HEK293 (cell line): ENCODE results near the gene QPCT.

Experiments used
- EGR2 ChIP-seq: fragments of 450-650 bp; formaldehyde crosslinking; IDR thresholded peaks from 2 replicates; pipeline ENCODE4 v1.5.1; 2016; ENCODE audit warnings: low read depth, missing biosample characterization, missing genetic modification characterization
- GLIS1 ChIP-seq: fragments of 450-650 bp; formaldehyde crosslinking; IDR thresholded peaks from 2 replicates; pipeline ENCODE4 v1.5.1; 2016; ENCODE audit warnings: missing biosample characterization, missing genetic modification characterization
- KLF16 ChIP-seq: fragments of 450-650 bp; formaldehyde crosslinking; IDR thresholded peaks from 2 replicates; pipeline ENCODE4 v1.5.1; 2017; ENCODE audit warnings: missing biosample characterization, missing genetic modification characterization
- KLF8 ChIP-seq: fragments of 450-650 bp; formaldehyde crosslinking; IDR thresholded peaks from 2 replicates; pipeline ENCODE4 v1.5.1; 2016; ENCODE audit warnings: missing biosample characterization, missing genetic modification characterization
- OVOL3 ChIP-seq: fragments of 450-650 bp; formaldehyde crosslinking; IDR thresholded peaks from 2 replicates; pipeline ENCODE4 v1.5.1; 2016; ENCODE audit warnings: missing biosample characterization, missing genetic modification characterization
- RBAK ChIP-seq: fragments of 450-650 bp; formaldehyde crosslinking; IDR thresholded peaks from 2 replicates; pipeline ENCODE4 v1.5.1; 2016; ENCODE audit warnings: missing biosample characterization, missing genetic modification characterization
- SCRT1 ChIP-seq: fragments of 450-650 bp; formaldehyde crosslinking; IDR thresholded peaks from 2 replicates; pipeline ENCODE4 v1.5.1; 2016; ENCODE audit warnings: missing biosample characterization, missing genetic modification characterization, borderline replicate concordance
- SETDB1 ChIP-seq: IDR thresholded peaks from one replicate; pipeline ENCODE4 v1.6.1; 2017; ENCODE audit warnings: mild to moderate bottlenecking, low read length, moderate library complexity, mixed read lengths; ENCODE audit not compliant: insufficient read length
- SP2 ChIP-seq: fragments of 450-650 bp; formaldehyde crosslinking; IDR thresholded peaks from 2 replicates; pipeline ENCODE4 v1.5.1; 2016; ENCODE audit warnings: missing biosample characterization, missing genetic modification characterization
- ZBTB48 ChIP-seq: fragments of 450-650 bp; formaldehyde crosslinking; IDR thresholded peaks from 2 replicates; pipeline ENCODE4 v1.5.1; 2016; ENCODE audit warnings: missing biosample characterization, missing genetic modification characterization
- ZFP37 ChIP-seq: fragments of 450-650 bp; formaldehyde crosslinking; IDR thresholded peaks from 2 replicates; pipeline ENCODE4 v1.5.1; 2016; ENCODE audit warnings: missing biosample characterization, missing genetic modification characterization
- ZNF114 ChIP-seq: fragments of 450-650 bp; formaldehyde crosslinking; IDR thresholded peaks from 2 replicates; pipeline ENCODE4 v1.5.0; 2017; ENCODE audit warnings: missing biosample characterization, missing genetic modification characterization
- ZNF16 ChIP-seq: fragments of 450-650 bp; formaldehyde crosslinking; IDR thresholded peaks from 2 replicates; pipeline ENCODE4 v1.5.1; 2016; ENCODE audit warnings: low read depth, missing biosample characterization, missing genetic modification characterization
- ZNF19 ChIP-seq: fragments of 450-650 bp; formaldehyde crosslinking; IDR thresholded peaks from 2 replicates; pipeline ENCODE4; 2016; ENCODE audit warnings: missing biosample characterization, missing genetic modification characterization, low read depth
- ZNF24 ChIP-seq: fragments of 450-650 bp; formaldehyde crosslinking; IDR thresholded peaks from 2 replicates; pipeline ENCODE4 v1.5.1; 2016; ENCODE audit warnings: missing biosample characterization, missing genetic modification characterization
- ZNF274 ChIP-seq, 2 experiments: fragments of 200-500 bp in 1 of 2; fragments of 450-650 bp in 1 of 2; sonication (Bioruptor generic) in 1 of 2; formaldehyde crosslinking in 1 of 2; IDR thresholded peaks; 2 replicates each; pipeline versions ENCODE4 v1.5.1 to v1.6.1; 2014 to 2016; ENCODE audit warnings: borderline replicate concordance in 1 of 2, inconsistent platforms in 1 of 2, low read length in 1 of 2, missing biosample characterization in 1 of 2, missing genetic modification characterization in 1 of 2
- ZNF335 ChIP-seq: fragments of 450-650 bp; formaldehyde crosslinking; conservative IDR thresholded peaks from 2 replicates; pipeline ENCODE4 v1.5.1; 2016; ENCODE audit warnings: missing biosample characterization, missing genetic modification characterization
- ZNF341 ChIP-seq: fragments of 450-650 bp; formaldehyde crosslinking; IDR thresholded peaks from 2 replicates; pipeline ENCODE4; 2016; ENCODE audit warnings: low read depth, missing biosample characterization, missing genetic modification characterization
- ZNF350 ChIP-seq: fragments of 450-650 bp; formaldehyde crosslinking; IDR thresholded peaks from 2 replicates; pipeline ENCODE4 v1.5.0; 2017; ENCODE audit warnings: missing biosample characterization, mild to moderate bottlenecking, missing genetic modification characterization
- ZNF366 ChIP-seq: fragments of 450-650 bp; formaldehyde crosslinking; conservative IDR thresholded peaks from 2 replicates; pipeline ENCODE4 v1.5.1; 2016; ENCODE audit warnings: missing biosample characterization, missing genetic modification characterization
- ZNF423 ChIP-seq: fragments of 450-650 bp; formaldehyde crosslinking; IDR thresholded peaks from 2 replicates; pipeline ENCODE4 v1.5.1; 2016; ENCODE audit warnings: missing biosample characterization, missing genetic modification characterization
- ZNF501 ChIP-seq: fragments of 450-650 bp; formaldehyde crosslinking; IDR thresholded peaks from 2 replicates; pipeline ENCODE4 v1.5.1; 2016; ENCODE audit warnings: missing biosample characterization, missing genetic modification characterization
- ZNF514 ChIP-seq: fragments of 450-650 bp; formaldehyde crosslinking; IDR thresholded peaks from 2 replicates; pipeline ENCODE4 v1.5.1; 2016; ENCODE audit warnings: missing biosample characterization, missing genetic modification characterization
- ZNF544 ChIP-seq: fragments of 450-650 bp; formaldehyde crosslinking; IDR thresholded peaks from 2 replicates; pipeline ENCODE4 v1.5.0; 2017; ENCODE audit warnings: missing biosample characterization, missing genetic modification characterization
- ZNF624 ChIP-seq: fragments of 450-650 bp; formaldehyde crosslinking; IDR thresholded peaks from 2 replicates; pipeline ENCODE4 v1.5.1; 2017; ENCODE audit warnings: missing biosample characterization, missing genetic modification characterization
- ZNF629 ChIP-seq: fragments of 450-650 bp; formaldehyde crosslinking; IDR thresholded peaks from 2 replicates; pipeline ENCODE4 v1.5.1; 2017; ENCODE audit warnings: missing biosample characterization, missing genetic modification characterization
- ZNF658 ChIP-seq: fragments of 450-650 bp; formaldehyde crosslinking; IDR thresholded peaks from 2 replicates; pipeline ENCODE4; 2016; ENCODE audit warnings: missing biosample characterization, missing genetic modification characterization
- ZSCAN30 ChIP-seq: fragments of 450-650 bp; IDR thresholded peaks from 2 replicates; pipeline ENCODE4 v1.5.1; 2018; ENCODE audit warnings: missing biosample characterization, mild to moderate bottlenecking, missing genetic modification characterization, moderate library complexity
- ZXDB ChIP-seq: fragments of 450-650 bp; formaldehyde crosslinking; IDR thresholded peaks from 2 replicates; pipeline ENCODE4 v1.5.1; 2016; ENCODE audit warnings: missing biosample characterization, missing genetic modification characterization
- TF ChIP-seq, protein P1 (sequence below): fragments of 450-650 bp; formaldehyde crosslinking; IDR thresholded peaks from 2 replicates; pipeline ENCODE4 v1.5.1; 2016; ENCODE audit warnings: missing biosample characterization, missing genetic modification characterization
- TF ChIP-seq, protein P2 (sequence below): fragments of 450-650 bp; formaldehyde crosslinking; IDR thresholded peaks from 2 replicates; pipeline ENCODE4 v1.5.1; 2016; ENCODE audit warnings: missing biosample characterization, missing genetic modification characterization
- TF ChIP-seq, protein P3 (sequence below): fragments of 450-650 bp; formaldehyde crosslinking; IDR thresholded peaks from 2 replicates; pipeline ENCODE4 v1.5.1; 2016; ENCODE audit warnings: missing biosample characterization, missing genetic modification characterization
- TF ChIP-seq, protein P4 (sequence below): fragments of 450-650 bp; formaldehyde crosslinking; IDR thresholded peaks from 2 replicates; pipeline ENCODE4 v1.5.1; 2016; ENCODE audit warnings: missing biosample characterization, missing genetic modification characterization

Gene QPCT

DNA sequence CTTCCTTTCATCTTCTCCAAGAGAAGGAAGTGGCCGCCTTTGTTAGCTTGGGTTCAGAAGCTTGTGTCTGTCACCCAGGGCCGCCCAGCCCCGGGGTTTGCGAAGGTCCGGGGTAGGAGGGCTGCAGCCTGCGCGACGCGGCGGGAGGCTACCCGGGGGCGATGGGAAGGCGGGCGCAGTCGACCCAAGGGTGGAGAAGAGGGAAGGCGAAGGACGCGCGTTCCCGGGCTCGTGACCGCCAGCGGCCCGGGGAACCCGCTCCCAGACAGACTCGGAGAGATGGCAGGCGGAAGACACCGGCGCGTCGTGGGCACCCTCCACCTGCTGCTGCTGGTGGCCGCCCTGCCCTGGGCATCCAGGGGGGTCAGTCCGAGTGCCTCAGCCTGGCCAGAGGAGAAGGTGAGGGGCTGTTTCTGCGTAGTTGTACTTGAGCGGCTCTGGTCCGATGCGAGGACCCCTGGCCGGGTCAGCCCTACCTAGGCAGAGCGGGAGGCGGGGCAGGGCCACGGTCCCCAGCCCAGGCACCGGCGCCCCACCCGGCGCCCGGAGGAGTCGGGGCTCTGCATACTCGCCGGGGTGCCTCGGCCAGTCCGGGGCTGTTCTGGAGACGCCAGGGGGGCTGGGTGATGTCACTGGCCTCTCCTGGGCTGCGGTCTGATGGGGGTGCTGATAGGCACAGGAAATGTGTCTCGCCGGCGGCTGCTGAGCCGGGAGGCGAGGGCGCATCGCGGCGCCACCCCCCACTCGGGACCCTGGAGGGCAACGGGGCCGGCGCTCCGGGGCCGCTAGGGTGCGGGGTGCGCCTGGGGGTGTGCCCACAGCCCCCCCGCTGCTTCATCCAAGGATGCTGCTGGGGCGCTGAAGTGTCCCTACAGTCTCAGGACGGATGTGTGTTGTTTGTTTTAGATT is at the start of gene QPCT (continued):
- TF ChIP-seq, protein P1, sequence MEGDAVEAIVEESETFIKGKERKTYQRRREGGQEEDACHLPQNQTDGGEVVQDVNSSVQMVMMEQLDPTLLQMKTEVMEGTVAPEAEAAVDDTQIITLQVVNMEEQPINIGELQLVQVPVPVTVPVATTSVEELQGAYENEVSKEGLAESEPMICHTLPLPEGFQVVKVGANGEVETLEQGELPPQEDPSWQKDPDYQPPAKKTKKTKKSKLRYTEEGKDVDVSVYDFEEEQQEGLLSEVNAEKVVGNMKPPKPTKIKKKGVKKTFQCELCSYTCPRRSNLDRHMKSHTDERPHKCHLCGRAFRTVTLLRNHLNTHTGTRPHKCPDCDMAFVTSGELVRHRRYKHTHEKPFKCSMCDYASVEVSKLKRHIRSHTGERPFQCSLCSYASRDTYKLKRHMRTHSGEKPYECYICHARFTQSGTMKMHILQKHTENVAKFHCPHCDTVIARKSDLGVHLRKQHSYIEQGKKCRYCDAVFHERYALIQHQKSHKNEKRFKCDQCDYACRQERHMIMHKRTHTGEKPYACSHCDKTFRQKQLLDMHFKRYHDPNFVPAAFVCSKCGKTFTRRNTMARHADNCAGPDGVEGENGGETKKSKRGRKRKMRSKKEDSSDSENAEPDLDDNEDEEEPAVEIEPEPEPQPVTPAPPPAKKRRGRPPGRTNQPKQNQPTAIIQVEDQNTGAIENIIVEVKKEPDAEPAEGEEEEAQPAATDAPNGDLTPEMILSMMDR (tag by site-specific recombination), result peak; percentile 58; the same call in 1 of the 2 replicates
- TF ChIP-seq ZNF335 (tag by site-specific recombination) (peak; percentile 97), ZNF658 (no peak), RBAK (tag by site-specific recombination) (no peak), KLF16 (tag by site-specific recombination) (peak; percentile 11; the same call in 1 of the 2 replicates), SETDB1 (no peak), GLIS1 (tag by site-specific recombination) (peak; percentile 98), ZFP37 (tag by site-specific recombination) (peak; percentile 86), ZNF114 (tag by site-specific recombination) (no peak), ZBTB48 (tag by site-specific recombination) (peak; percentile 91), EGR2 (tag by site-specific recombination) (0 out of 2 replicates have a peak, but pooled peaks have one; percentile 9), ZSCAN30 (tag by site-specific recombination) (0 out of 2 replicates have a peak, but pooled peaks have one; percentile 10), ZNF624 (tag by site-specific recombination) (no peak), ZNF350 (tag by site-specific recombination) (no peak), ZNF19 (tag by site-specific recombination) (no peak), ZNF24 (tag by site-specific recombination) (no peak), ZNF16 (tag by site-specific recombination) (no peak), OVOL3 (no peak), KLF8 (tag by site-specific recombination) (peak; percentile 52; the same call in 1 of the 2 replicates), SP2 (tag by site-specific recombination) (peak; percentile 73), ZNF341 (tag by site-specific recombination) (peak; percentile 79), ZNF544 (tag by site-specific recombination) (no peak), ZNF423 (peak; percentile 91), ZNF514 (no peak), ZXDB (tag by site-specific recombination) (peak; percentile 9; the same call in 1 of the 2 replicates), SCRT1 (tag by site-specific recombination) (peak; percentile 40; the same call in 1 of the 2 replicates), ZNF501 (tag by site-specific recombination) (no peak), ZNF629 (tag by site-specific recombination) (peak; percentile 63), ZNF366 (tag by site-specific recombination) (peak; percentile 57), ZNF274 (IDR thresholded peaks at IDR 0.05; ENCODE audit: low read length) (no peak), ZNF274 (tag by site-specific recombination; IDR thresholded peaks at IDR 0.05; ENCODE audit: borderline replicate concordance) (no peak)
- TF ChIP-seq, protein P2, sequence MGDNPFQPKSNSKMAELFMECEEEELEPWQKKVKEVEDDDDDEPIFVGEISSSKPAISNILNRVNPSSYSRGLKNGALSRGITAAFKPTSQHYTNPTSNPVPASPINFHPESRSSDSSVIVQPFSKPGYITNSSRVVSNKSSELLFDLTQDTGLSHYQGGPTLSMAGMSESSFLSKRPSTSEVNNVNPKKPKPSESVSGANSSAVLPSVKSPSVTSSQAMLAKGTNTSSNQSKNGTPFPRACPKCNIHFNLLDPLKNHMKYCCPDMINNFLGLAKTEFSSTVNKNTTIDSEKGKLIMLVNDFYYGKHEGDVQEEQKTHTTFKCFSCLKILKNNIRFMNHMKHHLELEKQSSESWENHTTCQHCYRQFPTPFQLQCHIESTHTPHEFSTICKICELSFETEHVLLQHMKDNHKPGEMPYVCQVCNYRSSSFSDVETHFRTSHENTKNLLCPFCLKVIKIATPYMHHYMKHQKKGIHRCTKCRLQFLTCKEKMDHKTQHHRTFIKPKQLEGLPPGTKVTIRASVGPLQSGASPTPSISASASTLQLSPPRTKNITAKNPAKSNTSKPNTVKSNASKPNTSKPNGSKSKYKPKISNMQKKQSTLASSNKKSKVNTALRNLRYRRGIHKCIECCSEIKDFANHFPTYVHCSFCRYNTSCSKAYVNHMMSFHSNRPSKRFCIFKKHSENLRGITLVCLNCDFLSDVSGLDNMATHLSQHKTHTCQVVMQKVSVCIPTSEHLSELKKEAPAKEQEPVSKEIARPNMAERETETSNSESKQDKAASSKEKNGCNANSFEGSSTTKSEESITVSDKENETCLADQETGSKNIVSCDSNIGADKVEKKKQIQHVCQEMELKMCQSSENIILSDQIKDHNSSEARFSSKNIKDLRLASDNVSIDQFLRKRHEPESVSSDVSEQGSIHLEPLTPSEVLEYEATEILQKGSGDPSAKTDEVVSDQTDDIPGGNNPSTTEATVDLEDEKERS (tag by site-specific recombination), result no peak
- TF ChIP-seq, protein P3, sequence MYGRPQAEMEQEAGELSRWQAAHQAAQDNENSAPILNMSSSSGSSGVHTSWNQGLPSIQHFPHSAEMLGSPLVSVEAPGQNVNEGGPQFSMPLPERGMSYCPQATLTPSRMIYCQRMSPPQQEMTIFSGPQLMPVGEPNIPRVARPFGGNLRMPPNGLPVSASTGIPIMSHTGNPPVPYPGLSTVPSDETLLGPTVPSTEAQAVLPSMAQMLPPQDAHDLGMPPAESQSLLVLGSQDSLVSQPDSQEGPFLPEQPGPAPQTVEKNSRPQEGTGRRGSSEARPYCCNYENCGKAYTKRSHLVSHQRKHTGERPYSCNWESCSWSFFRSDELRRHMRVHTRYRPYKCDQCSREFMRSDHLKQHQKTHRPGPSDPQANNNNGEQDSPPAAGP (tag by site-specific recombination), result peak; percentile 57
- TF ChIP-seq, protein P4, sequence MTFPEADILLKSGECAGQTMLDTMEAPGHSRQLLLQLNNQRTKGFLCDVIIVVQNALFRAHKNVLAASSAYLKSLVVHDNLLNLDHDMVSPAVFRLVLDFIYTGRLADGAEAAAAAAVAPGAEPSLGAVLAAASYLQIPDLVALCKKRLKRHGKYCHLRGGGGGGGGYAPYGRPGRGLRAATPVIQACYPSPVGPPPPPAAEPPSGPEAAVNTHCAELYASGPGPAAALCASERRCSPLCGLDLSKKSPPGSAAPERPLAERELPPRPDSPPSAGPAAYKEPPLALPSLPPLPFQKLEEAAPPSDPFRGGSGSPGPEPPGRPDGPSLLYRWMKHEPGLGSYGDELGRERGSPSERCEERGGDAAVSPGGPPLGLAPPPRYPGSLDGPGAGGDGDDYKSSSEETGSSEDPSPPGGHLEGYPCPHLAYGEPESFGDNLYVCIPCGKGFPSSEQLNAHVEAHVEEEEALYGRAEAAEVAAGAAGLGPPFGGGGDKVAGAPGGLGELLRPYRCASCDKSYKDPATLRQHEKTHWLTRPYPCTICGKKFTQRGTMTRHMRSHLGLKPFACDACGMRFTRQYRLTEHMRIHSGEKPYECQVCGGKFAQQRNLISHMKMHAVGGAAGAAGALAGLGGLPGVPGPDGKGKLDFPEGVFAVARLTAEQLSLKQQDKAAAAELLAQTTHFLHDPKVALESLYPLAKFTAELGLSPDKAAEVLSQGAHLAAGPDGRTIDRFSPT, result peak; percentile 73
